HepG2 (cell line): ENCODE measurements around the gene SEMA6D. TPM values are rescaled to one million over a fixed set of nuclear protein-coding genes. Genes with fewer than 3 reads are reported as not detected.

ENCODE experiments used
- ATAC-seq: fragments of 200-7000 bp; cut with Tn5 transposase; 3 replicates; pipeline ENCODE4 v1.9.1; 2020; ENCODE audit warnings: mild to moderate bottlenecking, moderate library complexity
- BruUV-seq: library from RNA; stranded (reverse); fragments of 400-500 nt; replicated peaks from 2 replicates; lab custom pipeline; 2021; lab: Mats Ljungman, UMichigan
- CTCF ChIA-PET: fragments of 300-600 bp; formaldehyde crosslinking; extraction: SDS; loops from one replicate; lab custom pipeline; 2021; ENCODE audit warnings: low total read pairs, inconsistent platforms, low intra/inter-chr PET ratio; lab: Yijun Ruan, JAX
- POLR2A ChIA-PET: fragments of 350-600 bp; sonication (Branson Sonifier 250); formaldehyde crosslinking; loops from one replicate; lab custom pipeline; 2020; ENCODE audit warnings: antibody characterized with exemption, inconsistent platforms; lab: Yijun Ruan, JAX
- DNase-seq: peaks from one replicate; pipeline ENCODE4 v3.0.0-alpha.2; 2015; ENCODE audit warnings: low spot score
- FAIRE-seq: peaks from 3 replicates; lab custom pipeline; 2011; peaks lifted over from hg19 to GRCh38; lab: Jason Lieb, UNC
- H2AFZ ChIP-seq: one replicate; pipeline ENCODE4 v1.6.1; 2011; ENCODE audit warnings: low read length, inconsistent platforms
- H3K27ac ChIP-seq: fragments of 300-600 bp; 3 replicates; pipeline ENCODE4 v1.8.0; 2011; ENCODE audit warnings: mixed run types, mild to moderate bottlenecking, mixed read lengths, low read length, inconsistent platforms; ENCODE audit not compliant: insufficient read depth; ENCODE audit errors: extremely low read length
- H3K27me3 ChIP-seq, 2 experiments: fragments of 200-600 bp in 1 of 2; 2 replicates in 1 of 2; 3 replicates in 1 of 2; pipeline versions ENCODE4 v1.6.0 to v1.8.0; 2011; ENCODE audit warnings: low read length in 2 of 2, mild to moderate bottlenecking in 2 of 2, moderate library complexity in 2 of 2, inconsistent platforms in 1 of 2; ENCODE audit not compliant: insufficient read depth in 2 of 2, control insufficient read depth in 1 of 2
- H3K36me3 ChIP-seq, 2 experiments: fragments of 200-600 bp in 1 of 2; replicated peaks in 1 of 2; 2 replicates in 1 of 2; 3 replicates in 1 of 2; pipeline versions ENCODE4 v1.5.1 to v1.8.0; 2011; ENCODE audit warnings: low read length in 2 of 2, inconsistent platforms in 1 of 2; ENCODE audit not compliant: insufficient read depth in 2 of 2, control insufficient read depth in 1 of 2
- H3K4me1 ChIP-seq: 2 replicates; pipeline ENCODE4 v1.5.1; 2012; ENCODE audit warnings: low read length, inconsistent platforms; ENCODE audit not compliant: insufficient read depth
- H3K4me2 ChIP-seq: 2 replicates; pipeline ENCODE4 v1.6.0; 2011; ENCODE audit warnings: low read depth, low read length, inconsistent platforms
- H3K4me3 ChIP-seq, 3 experiments: fragments of 200-600 bp in 1 of 3; sonication (generic), shearing (Covaris generic) in 1 of 3; replicated peaks in 1 of 3; 2 replicates each; pipeline ENCODE4 v1.5.1; 2011 to 2016; ENCODE audit warnings: low read length in 3 of 3, inconsistent platforms in 2 of 3, low read depth in 2 of 3, mild to moderate bottlenecking in 2 of 3, control low read depth in 1 of 3, mixed read lengths in 1 of 3; ENCODE audit not compliant: insufficient read depth in 1 of 3
- H3K79me2 ChIP-seq: one replicate; pipeline ENCODE4 v1.6.1; 2011; ENCODE audit warnings: low read length, inconsistent platforms; ENCODE audit not compliant: insufficient read depth
- H3K9ac ChIP-seq: 2 replicates; pipeline ENCODE4 v1.6.0; 2011; ENCODE audit warnings: mild to moderate bottlenecking, low read depth, low read length, inconsistent platforms; ENCODE audit not compliant: insufficient read depth
- H3K9me3 ChIP-seq: 2 replicates; pipeline ENCODE4 v1.5.1; 2012; ENCODE audit warnings: mild to moderate bottlenecking, low read length
- H4K20me1 ChIP-seq: 2 replicates; pipeline ENCODE4 v1.6.0; 2011; ENCODE audit warnings: inconsistent platforms, mild to moderate bottlenecking, low read length, moderate library complexity; ENCODE audit not compliant: insufficient read depth
- ARNTL ChIP-seq: sonication (generic); formaldehyde crosslinking; IDR thresholded peaks from 2 replicates; pipeline ENCODE4 v1.4.0; 2020; ENCODE audit warnings: mild to moderate bottlenecking, missing genetic modification reagents
- HINFP ChIP-seq: sonication (generic); formaldehyde crosslinking; IDR thresholded peaks from 2 replicates; pipeline ENCODE4 v1.4.0; 2020; ENCODE audit warnings: low read depth, mild to moderate bottlenecking, missing genetic modification reagents
- KIAA2018 ChIP-seq: sonication (generic); formaldehyde crosslinking; IDR thresholded peaks from 2 replicates; pipeline ENCODE4 v1.5.0; 2020; ENCODE audit warnings: mild to moderate bottlenecking, missing genetic modification reagents, borderline replicate concordance
- MED8 ChIP-seq: sonication (generic); formaldehyde crosslinking; IDR thresholded peaks from 2 replicates; pipeline ENCODE4 v1.8.1; 2023; ENCODE audit warnings: mild to moderate bottlenecking, missing genetic modification reagents; ENCODE audit not compliant: insufficient replicate concordance
- NKX3-1 ChIP-seq: sonication (generic); formaldehyde crosslinking; IDR thresholded peaks from 2 replicates; pipeline ENCODE4 v1.5.0; 2020; ENCODE audit warnings: missing genetic modification reagents
- SIX4 ChIP-seq: sonication (generic); formaldehyde crosslinking; IDR thresholded peaks from 2 replicates; pipeline ENCODE4 v1.4.0; 2020; ENCODE audit warnings: missing genetic modification reagents
- SOX6 ChIP-seq, 2 experiments: fragments of 450-650 bp in 1 of 2; sonication (generic) in 1 of 2; formaldehyde crosslinking in 1 of 2; IDR thresholded peaks; 2 replicates each; pipeline versions ENCODE4 v1.4.0 to v1.6.1; 2017 to 2020; ENCODE audit warnings: antibody characterized with exemption in 1 of 2, mild to moderate bottlenecking in 1 of 2, missing genetic modification reagents in 1 of 2
- TARDBP ChIP-seq: sonication (generic); formaldehyde crosslinking; IDR thresholded peaks from 2 replicates; pipeline ENCODE4 v1.8.0; 2022; ENCODE audit warnings: mild to moderate bottlenecking, missing genetic modification reagents
- ZNF10 ChIP-seq: sonication (generic); formaldehyde crosslinking; IDR thresholded peaks from 2 replicates; pipeline ENCODE4 v1.4.0; 2020; ENCODE audit warnings: mild to moderate bottlenecking, low read depth, missing genetic modification reagents, borderline replicate concordance
- ZNF34 ChIP-seq: sonication (generic); formaldehyde crosslinking; IDR thresholded peaks from 2 replicates; pipeline ENCODE4 v1.4.0; 2020; ENCODE audit warnings: mild to moderate bottlenecking, missing genetic modification reagents, borderline replicate concordance
- ZNF362 ChIP-seq: sonication (generic); formaldehyde crosslinking; IDR thresholded peaks from 2 replicates; pipeline ENCODE4 v1.4.0; 2020; ENCODE audit warnings: missing genetic modification reagents, mild to moderate bottlenecking, borderline replicate concordance
- ZNF543 ChIP-seq: sonication (generic); formaldehyde crosslinking; IDR thresholded peaks from 2 replicates; pipeline ENCODE4 v1.4.0; 2020; ENCODE audit warnings: mild to moderate bottlenecking, missing genetic modification reagents
- WGBS: methylation state at CpG from one replicate; pipeline ENCODE4 v1.1.6; 2017; ENCODE audit warnings: low lambda C conversion rate; 5-methylcytosine and 5-hydroxymethylcytosine counted together
- in situ Hi-C: cut with HindIII; loops from 2 replicates; pipeline ENCODE4 v1.10.0; 2017; ENCODE audit warnings: low pct_unique_long_range_greater_than_20kb; ENCODE audit not compliant: extremely low pct_ligation_motif_present
- intact Hi-C: fragments of 100-400 bp; cut with micrococcal nuclease; formaldehyde crosslinking; loops from one replicate; pipeline ENCODE4 v1.10.0; 2022; ENCODE audit not compliant: unreplicated experiment
- polyA plus RNA-seq, 8 experiments: library from polyadenylated mRNA; depleted of rRNA in 3 of 8; stranded (reverse) in 7 of 8; unstranded in 1 of 8; fragments of >200 nt; fragmentation: Illumina TruSeq in 4 of 8; extraction: Trizol in 4 of 8; gene quantifications; 2 replicates each; pipeline versions ENCODE4 v1.2.1 to v1.2.3, GENCODE V29; 2011 to 2016; ENCODE audit warnings: low read depth in 4 of 8, missing spikeins in 1 of 8, mixed read lengths in 1 of 8; ENCODE audit not compliant: insufficient read depth in 1 of 8
- total RNA-seq, 5 experiments: library from RNA; depleted of rRNA; stranded (reverse); fragments of >200 nt; fragmentation: Illumina TruSeq; extraction: Trizol; gene quantifications; 2 replicates each; pipeline ENCODE4 v1.2.3, GENCODE V29; 2016; ENCODE audit warnings: low read depth in 1 of 5

Gene SEMA6D
- total and polyA plus RNA-seq, 2 of the 13 experiments (the other 11 are each of a cell fraction or from before 2014, with no cell fraction given) = not detected

GRCh38 chr15:47762621-47763020 is 45.3 kb downstream of the SEMA6D start (continued):
- TF ChIP-seq ZNF10 = no peak
- no peak for TF ChIP-seq ZNF362 (CRISPR knock-in tag)
- no peak for TF ChIP-seq ZNF543 (CRISPR knock-in tag)
- TF ChIP-seq HINFP (CRISPR knock-in tag) = no peak
- TF ChIP-seq MED8 (CRISPR knock-in tag) = no peak

- ChIA-PET CTCF (no interaction called here), POLR2A (no interaction called here)
- Histone ChIP-seq H3K27ac (no peak overlapping the region), H3K4me3 (no peak overlapping the region), H2AFZ (no peak overlapping the region), H3K36me3 (no peaks in the 10 kb centered on the region), H3K27me3 (no peaks in the 10 kb centered on the region), H3K9me3 (no peaks in the 10 kb centered on the region; the same call in none of the 2 replicates), H3K79me2 (no peaks in the 10 kb centered on the region), H3K4me2 (no peak overlapping the region), H3K9ac (no peak overlapping the region), H3K4me1 (no peaks in the 10 kb centered on the region), H4K20me1 (no peaks in the 10 kb centered on the region)
- FAIRE-seq (no peak), ATAC-seq (no peak), DNase-seq (no peak)
- intact Hi-C loops (no loop called here), in situ Hi-C loops (no loop called here)
- no TSS peak for BruUV-seq
- WGBS = 44% methylated on average over 13 of the region's 13 CpGs
- TF ChIP-seq ZNF34 (CRISPR knock-in tag) = no peak
- no peak for TF ChIP-seq SIX4
- TF ChIP-seq NKX3-1 (CRISPR knock-in tag) = no peak
- TF ChIP-seq ARNTL (CRISPR knock-in tag) = no peak
- TF ChIP-seq KIAA2018 (CRISPR knock-in tag) = no peak
- TF ChIP-seq SOX6 (IDR thresholded peaks at IDR 0.05) = no peak
- TF ChIP-seq SOX6 (CRISPR knock-in tag; IDR thresholded peaks at IDR 0.05) = no peak
- TF ChIP-seq TARDBP (CRISPR knock-in tag) = no peak
Measured at GRCh38 chr15:47764666-47765065, 47.4 kb downstream of the SEMA6D start.
